ENCODE data around the gene ZNF432. TPM values are rescaled to one million over a fixed set of nuclear protein-coding genes. Genes with fewer than 3 reads are reported as not detected.
A peak's percentile ranks its signal among the peaks of the same experiment; 100 is the strongest.

ZNF432 gene
- polyA plus RNA-seq, 2 of the 4 experiments (the other 2 are of a cell fraction): 2.0 to 3.8 TPM

- 37% methylated on average over 9 of the region's 9 CpGs for WGBS (ENCODE audit: missing lambda C conversion rate)
- Histone ChIP-seq H3K27ac (peak overlapping the region; percentile 79 to 82), H3K4me2 (peak overlapping the region; percentile 60), H3K4me3 (peak overlapping the region; percentile 75), H3K9me3 (peaks cover 84% of the 10 kb centered on the region), H3K4me1 (no peaks in the 10 kb centered on the region)
- ChIA-PET POLR2A (interaction anchor here (0.7 to 1.5 kb wide), 3 partner anchors 13 to 42 kb away, joined by 3 to 6 read pairs (median 3); partner anchors contain the start of gene ZNF614), CTCF (no interaction called here)
- FAIRE-seq: no peak
- DNase-seq (ENCODE audit: low read depth in 1 of 2, low spot score in 1 of 2): peak in 1 of 2 experiments; percentile 18
- TF ChIP-seq JUN (IDR thresholded peaks at IDR 0.05) (no peak), GATA3 (IDR thresholded peaks at IDR 0.05; ENCODE audit: borderline replicate concordance) (no peak), REST (IDR thresholded peaks at IDR 0.05) (no peak), CBX8 (IDR thresholded peaks at IDR 0.05) (no peak), FOXS1 (CRISPR knock-in tag; IDR thresholded peaks at IDR 0.05) (no peak), HMGXB4 (CRISPR knock-in tag; IDR thresholded peaks at IDR 0.05; ENCODE audit: borderline replicate concordance) (no peak), MAZ (IDR thresholded peaks at IDR 0.05; ENCODE audit: borderline replicate concordance, low read depth, low read length) (no peak), HOXA7 (CRISPR knock-in tag; IDR thresholded peaks at IDR 0.05) (no peak), PBX3 (IDR thresholded peaks at IDR 0.05) (no peak), SREBF2 (IDR thresholded peaks at IDR 0.05) (no peak)
- ATAC-seq: peak; percentile 52 to 53; a peak in 5 of 6 replicates
Observed at GRCh38 chr19:52007451-52007805, 41.2 kb downstream of the ZNF432 start.

GRCh38 chr19:51994048-51994644 lies 54.5 kb downstream of the ZNF432 start:
- peak; percentile 68 for FAIRE-seq
- ChIA-PET POLR2A (no interaction called here), CTCF (interaction anchor here (0.7 kb wide), 1 partner anchor 8 kb away, joined by 3 read pairs; no protein-coding TSS in a partner anchor)
- no peak for DNase-seq (ENCODE audit: low read depth in 1 of 2, low spot score in 1 of 2)
- H3K4me2 ChIP-seq: no peak overlapping the region
- H3K4me3 ChIP-seq: no peak overlapping the region
- peaks cover 96% of the 10 kb centered on the region for H3K9me3 ChIP-seq
- H3K27ac ChIP-seq: no peak overlapping the region
- WGBS (ENCODE audit: missing lambda C conversion rate): 98% methylated on average over 2 of the region's 2 CpGs
- TF ChIP-seq PHF8 (IDR thresholded peaks at IDR 0.05; ENCODE audit: borderline replicate concordance, low read depth) (no peak), POLR2A (IDR thresholded peaks at IDR 0.05; ENCODE audit: low read length) (no peak), HOXA7 (CRISPR knock-in tag; IDR thresholded peaks at IDR 0.05) (no peak)
- H3K4me1 ChIP-seq: no peaks in the 10 kb centered on the region
- ATAC-seq: no peak

GRCh38 chr19:51993422-51993821 lies 55.2 kb downstream of the ZNF432 start:
- ChIA-PET CTCF (no interaction called here), POLR2A (no interaction called here)
- no peak overlapping the region for H3K4me3 ChIP-seq
- H3K4me1 ChIP-seq: no peaks in the 10 kb centered on the region
- no peak overlapping the region for H3K4me2 ChIP-seq
- no peak overlapping the region for H3K27ac ChIP-seq
- TF ChIP-seq NFE2L2 (conservative IDR thresholded peaks at IDR 0.05; ENCODE audit: low read length): no peak
- no peak for TF ChIP-seq CHD2 (IDR thresholded peaks at IDR 0.05; ENCODE audit: low read length, partially characterized antibody)
- no peak for TF ChIP-seq ZC3H11A (IDR thresholded peaks at IDR 0.05)
- no peak for TF ChIP-seq RARB (CRISPR knock-in tag; IDR thresholded peaks at IDR 0.05)
- 83% methylated on average over 10 of the region's 10 CpGs for WGBS (ENCODE audit: missing lambda C conversion rate)
- peaks cover 96% of the 10 kb centered on the region for H3K9me3 ChIP-seq
- FAIRE-seq (no peak), ATAC-seq (no peak), DNase-seq (ENCODE audit: low read depth in 1 of 2, low spot score in 1 of 2) (no peak)
